Adrenal gland (tissue), 12 donors: Measurements from ENCODE around the gene FCRL1. TPM values are rescaled to one million over a fixed set of nuclear protein-coding genes. Genes with fewer than 3 reads are reported as not detected.

ENCODE experiments used
- DNase-seq, 7 donors: peaks; one replicate each; pipeline ENCODE4 v3.0.0-alpha.2; 2019 to 2020
- H3K27ac ChIP-seq, 5 donors: fragments of 200-600 bp; sonication (generic) in 4 of 5; 1 replicate in 3 of 5; 2 replicates in 2 of 5; pipeline versions ENCODE4 v1.5.1 to v1.8.0; 2016 to 2020; ENCODE audit warnings: mild to moderate bottlenecking in 1 of 5
- H3K27me3 ChIP-seq: fragments of 200-600 bp; 2 replicates; pipeline ENCODE4 v1.8.0; 2021
- H3K36me3 ChIP-seq, 2 donors: fragments of 200-600 bp; replicated peaks in 1 of 2; 1 replicate in 1 of 2; 2 replicates in 1 of 2; pipeline versions ENCODE4 v1.5.1 to v1.8.0; 2018 to 2022
- H3K4me1 ChIP-seq, 2 donors: fragments of 200-600 bp; replicated peaks in 1 of 2; 1 replicate in 1 of 2; 2 replicates in 1 of 2; pipeline versions ENCODE4 v1.5.1 to v1.8.0; 2018 to 2021
- H3K4me3 ChIP-seq, 4 donors: fragments of 200-600 bp; sonication (generic) in 3 of 4; one replicate each; pipeline ENCODE4 v1.5.1; 2016 to 2018
- H3K9me3 ChIP-seq, 3 donors: fragments of 200-600 bp; sonication (generic) in 1 of 3; replicated peaks in 1 of 3; 1 replicate in 2 of 3; 2 replicates in 1 of 3; pipeline versions ENCODE4 v1.5.1 to v1.8.0; 2016 to 2021
- POLR2A ChIP-seq, 2 donors: fragments of 450-650 bp; IDR thresholded peaks; one replicate each; pipeline ENCODE4 v1.6.1; 2017; ENCODE audit warnings: antibody characterized with exemption in 2 of 2, mild to moderate bottlenecking in 2 of 2, moderate library complexity in 1 of 2
- WGBS, 4 donors: extraction: QIAGEN DNeasy Blood & Tissue Kit in 2 of 4; methylation state at CpG; one replicate each; pipeline versions ENCODE4 v1.1.5 to v1.1.7; 2013 to 2017; 5-methylcytosine and 5-hydroxymethylcytosine counted together
- intact Hi-C, 2 donors: fragments of 100-400 bp; cut with DNase I; formaldehyde crosslinking; loops; one replicate each; pipeline versions ENCODE4 v1.14.1 to v1.15.0; 2022 to 2023
- polyA plus RNA-seq, 3 donors: library from polyadenylated mRNA; stranded (reverse); fragments of 200-250 nt in 2 of 3; fragments of 350-450 nt in 1 of 3; fragmentation: Illumina TruSeq in 1 of 3; extraction: RNeasy Lipid Tissue Mini Kit (QIAGEN cat#74804) in 1 of 3; gene quantifications; one replicate each; pipeline ENCODE4 v1.2.3, GENCODE V29; 2013 to 2014
- total RNA-seq, 9 donors: library from RNA; depleted of rRNA in 4 of 9; stranded (reverse); fragments of >200 nt in 4 of 9; fragments of 120-200 nt in 1 of 9; fragmentation: NEBNext Ultra II Directional in 1 of 9; extraction: Animal tissue kit (Norgen Biotek cat#: 25700) in 1 of 9; gene quantifications; one replicate each; pipeline versions ENCODE4 v1.1.0 to v1.2.4, GENCODE V29; 2013 to 2023
- TF ChIP-seq, protein P1 (sequence below), 6 experiments: fragments of 450-650 bp in 4 of 6; fragments of 200-600 bp in 2 of 6; sonication (generic) in 1 of 6; IDR thresholded peaks; 1 replicate in 5 of 6; 2 replicates in 1 of 6; pipeline versions ENCODE4 v1.5.1 to v1.8.0; 2016 to 2021; ENCODE audit warnings: antibody characterized with exemption in 6 of 6, mild to moderate bottlenecking in 2 of 6, moderate library complexity in 1 of 6
- donor health status: healthy with polysubstance abuse.
- donor health status: Bipolar disorder and iron deficiency.
- donor health status: DM: yes; HTN: yes; CAD: no.
- donor health status: DM: no; HTN: no; CAD: no.
- donor health status: DM: no; HTN: no; CAD: no.
- donor health status: DM: yes; HTN: yes; CAD: no.

Gene FCRL1
- total and polyA plus RNA-seq, 12 donors: 0.03 to 0.40 TPM; not detected in 10

DNA sequence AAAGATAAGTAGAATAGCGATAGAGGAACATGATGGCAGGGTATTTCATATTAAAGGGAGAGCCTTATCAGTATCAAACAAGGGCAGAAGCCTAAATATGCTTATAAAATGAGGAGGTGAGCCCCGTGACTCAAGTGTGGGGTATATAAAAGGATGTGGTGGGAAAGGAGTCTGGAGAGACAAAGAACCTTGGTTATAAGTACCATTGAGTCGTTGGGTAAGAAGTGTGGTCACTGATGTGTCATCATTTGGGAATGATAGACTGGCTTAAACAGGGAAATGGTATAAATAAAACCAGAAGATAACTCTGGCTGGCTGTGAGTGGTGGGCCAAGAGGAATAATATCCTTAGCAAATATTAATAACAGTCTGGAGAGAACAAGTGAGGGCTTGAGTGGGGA, 32.6 kb upstream of the FCRL1 start:
- Histone ChIP-seq H3K9me3 (peaks cover 0 to 4% (median 0%) of the 10 kb centered on the region in 3 donors), H3K27me3 (no peaks in the 10 kb centered on the region), H3K36me3 (no peaks in the 10 kb centered on the region), H3K27ac (no peak overlapping the region), H3K4me3 (no peak overlapping the region), H3K4me1 (no peaks in the 10 kb centered on the region)
- WGBS, 4 donors: 38 to 48% (median 42%) methylated on average over 3 of the region's 3 CpGs
- DNase-seq: no peak
- no peak for TF ChIP-seq POLR2A (IDR thresholded peaks at IDR 0.05)
- TF ChIP-seq, protein P1, sequence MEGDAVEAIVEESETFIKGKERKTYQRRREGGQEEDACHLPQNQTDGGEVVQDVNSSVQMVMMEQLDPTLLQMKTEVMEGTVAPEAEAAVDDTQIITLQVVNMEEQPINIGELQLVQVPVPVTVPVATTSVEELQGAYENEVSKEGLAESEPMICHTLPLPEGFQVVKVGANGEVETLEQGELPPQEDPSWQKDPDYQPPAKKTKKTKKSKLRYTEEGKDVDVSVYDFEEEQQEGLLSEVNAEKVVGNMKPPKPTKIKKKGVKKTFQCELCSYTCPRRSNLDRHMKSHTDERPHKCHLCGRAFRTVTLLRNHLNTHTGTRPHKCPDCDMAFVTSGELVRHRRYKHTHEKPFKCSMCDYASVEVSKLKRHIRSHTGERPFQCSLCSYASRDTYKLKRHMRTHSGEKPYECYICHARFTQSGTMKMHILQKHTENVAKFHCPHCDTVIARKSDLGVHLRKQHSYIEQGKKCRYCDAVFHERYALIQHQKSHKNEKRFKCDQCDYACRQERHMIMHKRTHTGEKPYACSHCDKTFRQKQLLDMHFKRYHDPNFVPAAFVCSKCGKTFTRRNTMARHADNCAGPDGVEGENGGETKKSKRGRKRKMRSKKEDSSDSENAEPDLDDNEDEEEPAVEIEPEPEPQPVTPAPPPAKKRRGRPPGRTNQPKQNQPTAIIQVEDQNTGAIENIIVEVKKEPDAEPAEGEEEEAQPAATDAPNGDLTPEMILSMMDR (IDR thresholded peaks at IDR 0.05): no peak
- intact Hi-C loops: no loop called here

DNA sequence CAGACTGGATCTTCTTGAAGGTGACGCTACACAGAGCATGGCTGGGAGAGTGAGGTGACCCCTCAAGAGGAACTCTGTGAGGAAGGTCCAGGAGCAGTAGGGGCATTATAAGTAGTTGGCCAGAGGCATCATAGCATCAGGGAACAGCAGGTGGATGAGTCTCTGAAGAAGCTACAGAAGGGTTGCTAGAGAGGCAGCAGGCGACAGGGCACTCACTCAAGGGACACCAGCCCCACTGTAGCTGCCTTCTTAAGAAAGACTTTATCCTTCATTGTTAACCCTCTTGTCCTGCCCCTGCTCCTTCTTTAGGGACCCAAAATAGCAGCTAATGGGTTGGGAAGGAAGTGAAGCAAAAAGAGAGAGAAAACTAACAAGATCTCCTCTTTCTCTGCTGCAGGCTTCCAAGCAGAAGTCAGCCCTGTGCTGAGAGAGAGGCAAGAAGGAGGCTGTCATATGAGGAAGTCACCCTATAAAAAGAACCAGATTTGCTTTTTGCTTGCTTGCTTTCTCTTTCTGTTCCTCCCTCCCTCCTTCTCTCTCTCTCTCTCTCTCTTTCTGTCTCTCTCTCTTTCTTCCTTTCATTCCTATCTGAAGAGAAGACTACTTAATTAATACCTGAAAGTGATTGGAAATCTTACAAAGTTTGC, 29.4 kb upstream of the FCRL1 start:
- no peak for TF ChIP-seq POLR2A (IDR thresholded peaks at IDR 0.05)
- TF ChIP-seq, protein P1 (IDR thresholded peaks at IDR 0.05): no peak
- intact Hi-C loops: no loop called here
- Histone ChIP-seq H3K27ac (no peak overlapping the region), H3K36me3 (no peaks in the 10 kb centered on the region), H3K27me3 (no peaks in the 10 kb centered on the region), H3K9me3 (no peaks in the 10 kb centered on the region), H3K4me3 (no peak overlapping the region), H3K4me1 (no peaks in the 10 kb centered on the region)
- DNase-seq: no peak
- 75 to 90% (median 81%) methylated on average over 2 of the region's 2 CpGs for WGBS, 4 donors

DNA sequence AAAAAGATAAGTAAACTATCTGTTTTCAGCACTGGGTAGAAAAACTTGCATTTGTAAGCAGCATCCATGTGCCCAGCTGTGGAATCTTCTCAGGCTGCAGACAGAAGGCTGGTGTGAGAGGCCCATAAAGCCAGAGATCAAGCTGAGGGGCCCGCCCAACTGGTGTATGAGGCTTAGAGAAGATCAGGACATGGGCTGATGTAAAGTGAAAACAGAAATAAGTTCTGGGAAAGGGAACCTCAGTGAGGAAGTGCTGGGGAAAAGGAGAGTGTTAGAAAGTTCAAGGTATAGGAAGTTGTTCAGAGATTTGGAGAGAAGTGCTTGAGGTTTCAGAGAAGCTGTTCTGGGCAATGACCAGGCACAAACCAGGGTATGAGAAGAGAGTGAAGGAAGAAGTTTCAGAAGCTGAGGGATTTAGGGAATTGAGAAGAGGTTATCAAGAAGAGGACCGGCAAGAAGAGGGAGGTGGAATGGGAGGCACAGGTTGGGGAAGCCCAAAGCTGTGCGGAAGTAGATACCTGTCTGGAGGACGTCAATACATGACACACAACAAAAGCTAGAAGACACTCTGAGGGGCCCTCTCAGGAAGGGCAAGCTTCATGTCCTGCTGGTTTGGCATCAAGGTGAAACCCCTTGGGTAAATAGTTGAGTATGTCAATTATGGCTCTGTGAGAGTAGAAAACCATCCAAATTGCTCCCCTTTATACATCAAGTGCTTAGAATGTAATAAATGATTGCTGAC, 24.3 kb upstream of the FCRL1 start:
- WGBS, 4 donors: 60 to 70% (median 63%) methylated on average over 4 of the region's 4 CpGs
- DNase-seq: peak in 1 of 7 donors; percentile 14

DNA sequence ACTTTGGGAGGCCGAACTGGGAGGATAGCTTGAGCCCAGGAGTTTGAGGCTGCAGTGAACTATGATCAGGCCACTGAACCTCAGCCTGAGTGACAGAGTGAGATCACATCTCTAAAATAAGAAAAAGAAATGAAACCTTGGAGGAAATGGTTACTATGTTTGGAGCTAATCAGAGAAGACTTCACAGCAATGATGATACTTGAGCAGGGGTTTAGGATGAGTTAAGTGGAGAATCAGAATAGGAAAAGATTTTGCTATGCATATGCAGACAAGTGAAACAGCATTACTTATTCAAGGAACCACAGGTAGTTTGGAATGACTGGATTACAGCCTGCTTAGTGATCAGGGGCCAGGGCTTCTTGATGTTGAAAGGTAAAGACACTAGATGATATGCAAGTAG, 23.0 kb upstream of the FCRL1 start:
- H3K27me3 ChIP-seq: no peaks in the 10 kb centered on the region
- no peak for DNase-seq
- H3K4me1 ChIP-seq: no peaks in the 10 kb centered on the region
- no peaks in the 10 kb centered on the region for H3K36me3 ChIP-seq
- no peak overlapping the region for H3K27ac ChIP-seq
- intact Hi-C loops: no loop called here
- no peak overlapping the region for H3K4me3 ChIP-seq
- TF ChIP-seq, protein P1 (IDR thresholded peaks at IDR 0.05): no peak
- TF ChIP-seq POLR2A (IDR thresholded peaks at IDR 0.05): no peak
- H3K9me3 ChIP-seq: no peaks in the 10 kb centered on the region
- WGBS, 4 donors: 61 to 78% (median 69%) methylated on average over 1 of the region's 1 CpG

More for the DNA sequence above, 24.3 kb upstream of the FCRL1 start:
- no peaks in the 10 kb centered on the region for H3K36me3 ChIP-seq
- intact Hi-C loops: no loop called here
- H3K4me3 ChIP-seq: no peak overlapping the region
- no peaks in the 10 kb centered on the region for H3K4me1 ChIP-seq
- TF ChIP-seq POLR2A (IDR thresholded peaks at IDR 0.05): no peak
- TF ChIP-seq, protein P1 (IDR thresholded peaks at IDR 0.05): no peak
- H3K27me3 ChIP-seq: no peaks in the 10 kb centered on the region
- H3K9me3 ChIP-seq: no peaks in the 10 kb centered on the region
- H3K27ac ChIP-seq: no peak overlapping the region
